Upper lobe of right lung (tissue), 1 donor: Measurements from ENCODE around the gene SMIM41. TPM values are rescaled to one million over a fixed set of nuclear protein-coding genes. Genes with fewer than 3 reads are reported as not detected.

Experiments used
- ATAC-seq: fragments of 200-7000 bp; cut with Tn5 transposase; one replicate; pipeline ENCODE4 v1.9.1; 2020; ENCODE audit warnings: mild to moderate bottlenecking, moderate library complexity
- DNase-seq: peaks from one replicate; pipeline ENCODE4 v3.0.0-alpha.2; 2020
- H3K27ac ChIP-seq: fragments of 200-600 bp; one replicate; pipeline ENCODE4 v1.8.0; 2022
- H3K27me3 ChIP-seq: fragments of 200-600 bp; one replicate; pipeline ENCODE4 v1.8.0; 2022; ENCODE audit warnings: mild to moderate bottlenecking
- H3K36me3 ChIP-seq: fragments of 200-600 bp; one replicate; pipeline ENCODE4 v1.8.0; 2022
- H3K4me1 ChIP-seq: fragments of 200-600 bp; one replicate; pipeline ENCODE4 v1.8.0; 2022
- H3K4me3 ChIP-seq: fragments of 200-600 bp; one replicate; pipeline ENCODE4 v1.8.0; 2022; ENCODE audit warnings: mild to moderate bottlenecking
- H3K9me3 ChIP-seq: fragments of 200-600 bp; one replicate; pipeline ENCODE4 v1.8.0; 2022
- intact Hi-C: fragments of 100-400 bp; cut with DNase I; formaldehyde crosslinking; loops from one replicate; pipeline ENCODE4 v1.11.0; 2022
- total RNA-seq: library from RNA; stranded (reverse); fragmentation: NEBNext Ultra II Directional; extraction: Animal tissue kit (Norgen Biotek cat#: 25700); gene quantifications from one replicate; pipeline ENCODE4 v1.2.1, GENCODE V29; 2021
- TF ChIP-seq, protein P1 (sequence below): fragments of 200-600 bp; IDR thresholded peaks from one replicate; pipeline ENCODE4 v1.8.0; 2022; ENCODE audit warnings: antibody characterized with exemption
- donor health status: DM: no; HTN: yes; CAD: no; lungs with severe emphysema.

SMIM41 gene
- total RNA-seq, 1 donor from 2014 or later: 6.1 TPM

GRCh38 chr12:52139147-52139546 is 59.6 kb downstream of the SMIM41 start:
- intact Hi-C loops: no loop called here
- ATAC-seq (no peak), DNase-seq (no peak)
- Histone ChIP-seq H3K4me3 (no peak overlapping the region), H3K27ac (no peak overlapping the region), H3K4me1 (no peaks in the 10 kb centered on the region), H3K27me3 (no peaks in the 10 kb centered on the region), H3K9me3 (no peaks in the 10 kb centered on the region), H3K36me3 (no peaks in the 10 kb centered on the region)
- TF ChIP-seq, protein P1, sequence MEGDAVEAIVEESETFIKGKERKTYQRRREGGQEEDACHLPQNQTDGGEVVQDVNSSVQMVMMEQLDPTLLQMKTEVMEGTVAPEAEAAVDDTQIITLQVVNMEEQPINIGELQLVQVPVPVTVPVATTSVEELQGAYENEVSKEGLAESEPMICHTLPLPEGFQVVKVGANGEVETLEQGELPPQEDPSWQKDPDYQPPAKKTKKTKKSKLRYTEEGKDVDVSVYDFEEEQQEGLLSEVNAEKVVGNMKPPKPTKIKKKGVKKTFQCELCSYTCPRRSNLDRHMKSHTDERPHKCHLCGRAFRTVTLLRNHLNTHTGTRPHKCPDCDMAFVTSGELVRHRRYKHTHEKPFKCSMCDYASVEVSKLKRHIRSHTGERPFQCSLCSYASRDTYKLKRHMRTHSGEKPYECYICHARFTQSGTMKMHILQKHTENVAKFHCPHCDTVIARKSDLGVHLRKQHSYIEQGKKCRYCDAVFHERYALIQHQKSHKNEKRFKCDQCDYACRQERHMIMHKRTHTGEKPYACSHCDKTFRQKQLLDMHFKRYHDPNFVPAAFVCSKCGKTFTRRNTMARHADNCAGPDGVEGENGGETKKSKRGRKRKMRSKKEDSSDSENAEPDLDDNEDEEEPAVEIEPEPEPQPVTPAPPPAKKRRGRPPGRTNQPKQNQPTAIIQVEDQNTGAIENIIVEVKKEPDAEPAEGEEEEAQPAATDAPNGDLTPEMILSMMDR: no peak

DNA sequence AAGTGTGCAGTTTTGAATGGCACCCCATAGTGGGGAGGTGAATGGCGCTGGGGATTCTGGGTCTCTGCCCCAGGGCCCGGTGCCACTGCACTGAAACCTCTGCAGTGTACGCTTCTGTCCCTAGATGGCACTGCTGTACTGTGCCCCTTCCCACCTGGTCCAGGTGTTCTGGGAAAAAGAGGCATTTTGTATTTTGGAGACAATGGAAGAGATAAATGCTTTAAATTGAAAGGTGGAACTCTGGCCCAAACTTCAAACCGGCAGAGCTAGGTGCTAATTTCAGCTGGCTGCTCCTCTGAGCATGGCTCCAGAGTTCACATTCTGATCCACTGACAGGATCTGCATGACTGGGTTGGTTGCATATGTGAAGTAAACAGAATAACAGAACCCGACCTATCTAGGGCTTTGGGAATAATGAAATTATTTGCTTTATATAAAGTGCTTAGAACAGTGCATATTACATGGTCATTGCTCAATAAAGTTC is 60.1 kb downstream of the SMIM41 start:
- H3K36me3 ChIP-seq: no peaks in the 10 kb centered on the region
- no peaks in the 10 kb centered on the region for H3K9me3 ChIP-seq
- TF ChIP-seq, protein P1: peak; percentile 59
- no peak overlapping the region for H3K4me3 ChIP-seq
- no peaks in the 10 kb centered on the region for H3K27me3 ChIP-seq
- ATAC-seq (peak; percentile 77), DNase-seq (no peak)
- H3K4me1 ChIP-seq: no peaks in the 10 kb centered on the region
- intact Hi-C loops: loop anchor here (10.0 kb wide), 1 partner anchor 735 kb away; no protein-coding TSS in a partner anchor
- no peak overlapping the region for H3K27ac ChIP-seq

DNA sequence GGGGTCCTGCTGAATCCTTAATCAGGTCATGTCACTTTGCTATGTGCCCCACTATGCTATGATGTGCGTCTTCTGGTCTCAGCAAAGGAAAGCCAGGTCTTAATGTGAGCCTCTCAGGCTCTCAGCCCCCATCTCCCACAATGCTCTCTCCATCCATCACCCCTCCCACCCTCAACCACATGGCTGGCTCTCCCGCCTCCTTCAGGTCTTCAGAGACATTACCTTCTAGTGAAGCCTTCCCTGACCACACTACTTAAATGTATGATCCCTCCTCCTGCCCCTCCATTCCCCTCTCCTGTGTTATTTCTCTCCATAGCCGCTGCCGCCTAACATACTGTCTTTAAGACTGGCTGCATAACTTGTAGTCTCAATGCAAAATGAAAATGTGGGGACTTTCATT is 61.8 kb downstream of the SMIM41 start:
- ATAC-seq: no peak
- no peak overlapping the region for H3K4me3 ChIP-seq
- no peak for DNase-seq
- intact Hi-C loops: loop anchor here (10.0 kb wide), 1 partner anchor 733 kb away; no protein-coding TSS in a partner anchor
- TF ChIP-seq, protein P1: no peak
- H3K9me3 ChIP-seq: no peaks in the 10 kb centered on the region
- no peak overlapping the region for H3K27ac ChIP-seq
- H3K36me3 ChIP-seq: no peaks in the 10 kb centered on the region
- peaks cover 1% of the 10 kb centered on the region for H3K4me1 ChIP-seq
- H3K27me3 ChIP-seq: no peaks in the 10 kb centered on the region

DNA sequence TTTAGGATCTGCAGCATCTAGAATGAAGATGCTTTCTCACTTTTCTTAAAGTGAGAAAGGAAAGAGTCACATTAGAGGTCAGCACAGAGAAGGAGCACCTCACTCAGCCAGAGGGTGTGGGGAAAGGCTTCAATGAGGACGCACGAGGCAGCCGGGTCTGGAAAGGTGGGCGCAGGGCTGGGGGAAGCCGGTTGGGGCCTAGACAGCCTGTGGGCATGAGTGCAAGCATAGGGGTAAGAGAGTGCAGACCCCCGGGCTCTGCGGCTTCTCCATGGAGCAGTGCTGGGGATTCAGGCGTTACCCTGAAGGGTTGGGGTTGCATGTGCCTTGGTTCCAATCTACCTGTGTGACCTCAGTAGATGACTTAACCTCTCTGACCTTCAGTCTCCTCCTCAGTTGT is 62.4 kb downstream of the SMIM41 start:
- no peak overlapping the region for H3K27ac ChIP-seq
- no peak for ATAC-seq
- DNase-seq: no peak
- intact Hi-C loops: loop anchor here (10.0 kb wide), 1 partner anchor 733 kb away; no protein-coding TSS in a partner anchor
- no peaks in the 10 kb centered on the region for H3K27me3 ChIP-seq
- TF ChIP-seq, protein P1: no peak
- no peak overlapping the region for H3K4me3 ChIP-seq
- H3K9me3 ChIP-seq: no peaks in the 10 kb centered on the region
- H3K4me1 ChIP-seq: peaks cover 7% of the 10 kb centered on the region
- H3K36me3 ChIP-seq: no peaks in the 10 kb centered on the region

DNA sequence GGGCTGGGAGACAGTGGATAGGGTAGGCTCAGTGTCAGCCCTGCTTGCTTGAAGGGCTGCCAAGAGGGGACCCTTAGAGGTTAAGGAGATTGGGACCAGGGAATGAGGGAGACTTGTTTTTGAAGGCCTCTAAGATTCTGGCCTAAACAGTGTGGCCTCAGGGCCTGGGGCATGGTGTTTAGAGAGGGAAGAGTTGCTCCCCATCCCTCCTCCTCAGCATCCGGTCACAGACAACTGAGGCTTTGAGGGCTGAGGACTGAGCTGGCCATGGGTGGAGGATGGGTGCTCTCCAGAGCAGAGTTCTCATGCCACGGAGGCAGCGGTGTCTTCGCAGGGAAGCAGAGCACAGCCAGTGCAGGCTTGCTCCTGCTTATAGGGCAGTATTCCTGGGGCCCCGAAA is 62.9 kb downstream of the SMIM41 start:
- H3K27ac ChIP-seq: no peak overlapping the region
- H3K9me3 ChIP-seq: no peaks in the 10 kb centered on the region
- no peak for ATAC-seq
- H3K4me3 ChIP-seq: no peak overlapping the region
- H3K27me3 ChIP-seq: no peaks in the 10 kb centered on the region
- peaks cover 11% of the 10 kb centered on the region for H3K4me1 ChIP-seq
- no peaks in the 10 kb centered on the region for H3K36me3 ChIP-seq
- no peak for DNase-seq
- intact Hi-C loops: loop anchor here (10.0 kb wide), 1 partner anchor 732 kb away; no protein-coding TSS in a partner anchor
- TF ChIP-seq, protein P1: no peak
